OCI-LY1 (cell line): ENCODE measurements around the gene EXOC7.
"Not testable (repeated sequence)": the region's sequence is repeated elsewhere in the genome, so short reads cannot be mapped to it uniquely, and the experiment has no call there.

Source experiments
- H2AFZ ChIP-seq: fragments of 200-600 bp; sonication (generic), shearing (Covaris generic); 2 replicates; pipeline ENCODE4 v1.6.0; 2014; ENCODE audit warnings: antibody characterized with exemption, mild to moderate bottlenecking, low read length
- H3F3A ChIP-seq: fragments of 200-600 bp; sonication (generic), shearing (Covaris generic); 2 replicates; pipeline ENCODE4 v1.6.0; 2014; ENCODE audit warnings: mild to moderate bottlenecking, antibody characterized with exemption, low read length, moderate library complexity; ENCODE audit not compliant: insufficient read depth
- H3K27ac ChIP-seq: fragments of 200-600 bp; sonication (generic); 2 replicates; pipeline ENCODE4 v1.5.1; 2014; ENCODE audit warnings: low read length, mixed run types, mild to moderate bottlenecking, low read depth; ENCODE audit not compliant: poor library complexity, severe bottlenecking
- H3K27me3 ChIP-seq: fragments of 200-600 bp; sonication (generic); 2 replicates; pipeline ENCODE4 v1.6.0; 2014; ENCODE audit warnings: antibody characterized with exemption, mild to moderate bottlenecking, low read length, moderate library complexity; ENCODE audit not compliant: insufficient read depth
- H3K36me3 ChIP-seq: fragments of 200-600 bp; sonication (generic); 2 replicates; pipeline ENCODE4 v1.6.1; 2014; ENCODE audit warnings: mild to moderate bottlenecking, antibody characterized with exemption, low read length, moderate library complexity, mixed read lengths; ENCODE audit not compliant: insufficient read depth
- H3K4me1 ChIP-seq: fragments of 200-600 bp; sonication (generic); 2 replicates; pipeline ENCODE4 v1.5.1; 2014; ENCODE audit warnings: mild to moderate bottlenecking, low read length, moderate library complexity; ENCODE audit not compliant: insufficient read depth, severe bottlenecking
- H3K4me2 ChIP-seq: fragments of 200-600 bp; sonication (generic), shearing (Covaris generic); 2 replicates; pipeline ENCODE4 v1.6.1; 2014; ENCODE audit warnings: low read length
- H3K4me3 ChIP-seq: fragments of 200-600 bp; sonication (generic); 2 replicates; pipeline ENCODE4 v1.5.1; 2014; ENCODE audit warnings: low read length, low read depth, mild to moderate bottlenecking, mixed read lengths; ENCODE audit not compliant: poor library complexity, severe bottlenecking
- H3K79me2 ChIP-seq: fragments of 200-600 bp; shearing (Covaris generic); 2 replicates; pipeline ENCODE4 v1.6.1; 2016; ENCODE audit warnings: mixed run types, low read length, mixed read lengths; ENCODE audit not compliant: insufficient read depth
- H3K9ac ChIP-seq: fragments of 200-600 bp; sonication (generic), shearing (Covaris generic); 2 replicates; pipeline ENCODE4 v1.6.1; 2014; ENCODE audit warnings: mild to moderate bottlenecking, low read length, mixed read lengths
- H3K9me2 ChIP-seq: fragments of 200-600 bp; sonication (generic), shearing (Covaris generic); 2 replicates; pipeline ENCODE4 v1.6.1; 2014; ENCODE audit warnings: low read depth, mild to moderate bottlenecking, low read length, mixed read lengths
- H3K9me3 ChIP-seq: fragments of 200-600 bp; shearing (Covaris generic); 2 replicates; pipeline ENCODE4 v1.6.1; 2014; ENCODE audit warnings: low read length, mixed read lengths
- H4K20me1 ChIP-seq: fragments of 200-600 bp; sonication (generic), shearing (Covaris generic); 2 replicates; pipeline ENCODE4 v1.6.0; 2016; ENCODE audit warnings: mild to moderate bottlenecking, low read length; ENCODE audit not compliant: insufficient read depth
- EZH2 ChIP-seq: fragments of 200-600 bp; sonication (generic), shearing (Covaris generic); IDR thresholded peaks from 2 replicates; pipeline ENCODE4 v1.8.0; 2017; ENCODE audit warnings: borderline replicate concordance, mixed run types, mild to moderate bottlenecking, antibody characterized with exemption, low read length, moderate library complexity, mixed read lengths
- TF ChIP-seq, protein P1 (sequence below): fragments of 200-600 bp; sonication (generic), shearing (Covaris generic); IDR thresholded peaks from 2 replicates; pipeline ENCODE4 v1.5.1; 2017; ENCODE audit warnings: mild to moderate bottlenecking, antibody characterized with exemption, low read length, moderate library complexity, mixed read lengths

Gene EXOC7

DNA sequence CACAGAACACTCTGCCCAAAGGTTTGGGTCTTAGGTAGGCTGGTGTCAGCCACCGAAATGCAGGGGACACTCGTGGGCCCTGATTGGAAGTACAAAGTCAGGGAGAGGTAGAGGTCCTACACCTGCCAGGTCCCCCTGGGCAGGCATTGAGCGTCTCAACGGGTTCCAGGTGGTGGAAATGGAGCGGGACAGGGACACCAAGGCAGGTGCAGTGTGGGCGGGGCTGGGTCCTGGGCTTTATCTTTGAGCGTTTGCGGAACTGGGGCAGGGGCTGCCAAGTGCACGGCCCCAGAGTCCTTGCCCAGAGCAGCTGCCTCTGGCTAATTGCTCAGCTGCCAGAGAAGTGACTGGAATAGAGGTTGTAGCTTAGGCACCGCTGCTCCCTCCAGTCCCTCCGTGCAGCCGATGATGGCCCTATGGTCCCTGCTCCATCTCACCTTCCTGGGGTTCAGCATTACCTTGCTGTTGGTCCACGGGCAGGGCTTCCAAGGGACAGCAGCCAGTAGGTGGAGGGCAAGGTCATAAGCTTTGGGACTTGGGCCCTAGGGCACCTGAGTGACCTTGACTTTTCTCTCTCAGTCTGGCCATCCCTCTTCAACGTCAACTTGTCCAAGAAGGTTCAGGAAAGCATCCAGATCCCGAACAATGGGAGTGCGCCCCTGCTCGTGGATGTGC, 24.6 kb downstream of the EXOC7 start, which contains the start of gene ZACN:
Gene ZACN (plus strand): TSS at position 323 of the 675 bp plus-strand sequence. CDS start 83 bp downstream, at position 406.
- Histone ChIP-seq H3K9ac (no peak within 1 kb of the TSS), H3F3A (no peaks in the 10 kb centered on the region), H3K4me3 (no peak within 1 kb of the TSS), H3K79me2 (no peaks in the 10 kb centered on the region), H3K4me2 (no peak within 1 kb of the TSS), H4K20me1 (no peaks in the 10 kb centered on the region), H3K27me3 (peaks cover 14% of the 10 kb centered on the region), H3K4me1 (no peaks in the 10 kb centered on the region), H3K9me3 (no peaks in the 10 kb centered on the region), H2AFZ (no peak within 1 kb of the TSS), H3K9me2 (no peaks in the 10 kb centered on the region), H3K27ac (no peak within 1 kb of the TSS), H3K36me3 (peaks cover 17% of the 10 kb centered on the region; the same call in 1 of the 2 replicates)
- TF ChIP-seq EZH2, result no peak
- TF ChIP-seq, protein P1, sequence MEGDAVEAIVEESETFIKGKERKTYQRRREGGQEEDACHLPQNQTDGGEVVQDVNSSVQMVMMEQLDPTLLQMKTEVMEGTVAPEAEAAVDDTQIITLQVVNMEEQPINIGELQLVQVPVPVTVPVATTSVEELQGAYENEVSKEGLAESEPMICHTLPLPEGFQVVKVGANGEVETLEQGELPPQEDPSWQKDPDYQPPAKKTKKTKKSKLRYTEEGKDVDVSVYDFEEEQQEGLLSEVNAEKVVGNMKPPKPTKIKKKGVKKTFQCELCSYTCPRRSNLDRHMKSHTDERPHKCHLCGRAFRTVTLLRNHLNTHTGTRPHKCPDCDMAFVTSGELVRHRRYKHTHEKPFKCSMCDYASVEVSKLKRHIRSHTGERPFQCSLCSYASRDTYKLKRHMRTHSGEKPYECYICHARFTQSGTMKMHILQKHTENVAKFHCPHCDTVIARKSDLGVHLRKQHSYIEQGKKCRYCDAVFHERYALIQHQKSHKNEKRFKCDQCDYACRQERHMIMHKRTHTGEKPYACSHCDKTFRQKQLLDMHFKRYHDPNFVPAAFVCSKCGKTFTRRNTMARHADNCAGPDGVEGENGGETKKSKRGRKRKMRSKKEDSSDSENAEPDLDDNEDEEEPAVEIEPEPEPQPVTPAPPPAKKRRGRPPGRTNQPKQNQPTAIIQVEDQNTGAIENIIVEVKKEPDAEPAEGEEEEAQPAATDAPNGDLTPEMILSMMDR, result no peak

- not testable (repeated sequence) for H3K9ac ChIP-seq, H3K4me3 ChIP-seq, H3K79me2 ChIP-seq, H3K27ac ChIP-seq, H3F3A ChIP-seq, H4K20me1 ChIP-seq, H3K4me1 ChIP-seq, H3K9me3 ChIP-seq, H2AFZ ChIP-seq, H3K9me2 ChIP-seq, H3K4me2 ChIP-seq
- Histone ChIP-seq H3K27me3 (peaks cover 14% of the 10 kb centered on the region), H3K36me3 (peaks cover 12% of the 10 kb centered on the region; the same call in 1 of the 2 replicates)
Observed at GRCh38 chr17:76078370-76078769, 25.2 kb downstream of the EXOC7 start.

- TF ChIP-seq EZH2, result no peak
- TF ChIP-seq, protein P1, result no peak
- H3K4me1 ChIP-seq, result no peaks in the 10 kb centered on the region
- peaks cover 5% of the 10 kb centered on the region; the same call in 1 of the 2 replicates for H3K36me3 ChIP-seq
- no peak overlapping the region for H3K27ac ChIP-seq
- no peaks in the 10 kb centered on the region for H3K9me2 ChIP-seq
- H3K9ac ChIP-seq, result no peak overlapping the region
- H2AFZ ChIP-seq, result no peak overlapping the region
- no peaks in the 10 kb centered on the region for H3F3A ChIP-seq
- peaks cover 14% of the 10 kb centered on the region for H3K27me3 ChIP-seq
- no peaks in the 10 kb centered on the region for H3K79me2 ChIP-seq
- H3K4me3 ChIP-seq, result no peak overlapping the region
- no peaks in the 10 kb centered on the region for H4K20me1 ChIP-seq
- H3K4me2 ChIP-seq, result no peak overlapping the region
- no peaks in the 10 kb centered on the region for H3K9me3 ChIP-seq
Observed at GRCh38 chr17:76077584-76078110, 25.9 kb downstream of the EXOC7 start.
